MG63 (cell line): Measurements from ENCODE around the gene DEPDC5. TPM values are rescaled to one million over a fixed set of nuclear protein-coding genes. Genes with fewer than 3 reads are reported as not detected.

Experiments
- DNase-seq: peaks from one replicate; pipeline ENCODE4 v3.0.0-alpha.2; 2020
- H3K27me3 ChIP-seq: fragments of 250-450 bp; sonication (Bioruptor Pico); 2 replicates; pipeline ENCODE4 v1.5.1; 2020; ENCODE audit warnings: mild to moderate bottlenecking, moderate library complexity
- H3K36me3 ChIP-seq: fragments of 250-450 bp; sonication (Bioruptor Pico); 2 replicates; pipeline ENCODE4 v1.5.1; 2020; ENCODE audit warnings: mild to moderate bottlenecking, moderate library complexity
- H3K4me3 ChIP-seq: fragments of 250-450 bp; sonication (Bioruptor Pico); 2 replicates; pipeline ENCODE4 v1.5.1; 2020; ENCODE audit warnings: mild to moderate bottlenecking, moderate library complexity
- H3K9me3 ChIP-seq: fragments of 250-450 bp; sonication (Bioruptor Pico); 2 replicates; pipeline ENCODE4 v1.5.1; 2020; ENCODE audit warnings: mild to moderate bottlenecking, moderate library complexity
- total RNA-seq: library from RNA; depleted of rRNA; stranded (reverse); fragments of >200 nt; shearing (Covaris generic); gene quantifications from 2 replicates; pipeline ENCODE4 v1.2.3, GENCODE V29; 2014; ENCODE audit warnings: low replicate concordance

The DEPDC5 gene
- total RNA-seq, 1 experiment from 2014 or later, result 7.5 TPM

GRCh38 chr22:31937341-31937740 lies 183.5 kb downstream of the DEPDC5 start:
- Histone ChIP-seq H3K9me3 (no peaks in the 10 kb centered on the region), H3K36me3 (no peaks in the 10 kb centered on the region), H3K4me3 (no peak overlapping the region), H3K27me3 (no peaks in the 10 kb centered on the region)
- no peak for DNase-seq

- Histone ChIP-seq H3K27me3 (no peaks in the 10 kb centered on the region), H3K36me3 (no peaks in the 10 kb centered on the region), H3K9me3 (no peaks in the 10 kb centered on the region), H3K4me3 (no peak overlapping the region)
- DNase-seq, result no peak
These were observed 184.5 kb downstream of the DEPDC5 start for GRCh38 chr22:31938296-31938695.

- Histone ChIP-seq H3K9me3 (no peaks in the 10 kb centered on the region), H3K4me3 (no peak overlapping the region), H3K36me3 (peaks cover 7% of the 10 kb centered on the region), H3K27me3 (no peaks in the 10 kb centered on the region)
- DNase-seq, result no peak
These were observed 186.7 kb downstream of the DEPDC5 start for GRCh38 chr22:31940506-31940905.

GRCh38 chr22:31942091-31942490 lies 188.3 kb downstream of the DEPDC5 start:
- Histone ChIP-seq H3K27me3 (no peaks in the 10 kb centered on the region), H3K36me3 (peaks cover 22% of the 10 kb centered on the region), H3K4me3 (no peak overlapping the region), H3K9me3 (no peaks in the 10 kb centered on the region)
- no peak for DNase-seq

- H3K9me3 ChIP-seq, result no peaks in the 10 kb centered on the region
- H3K4me3 ChIP-seq, result peak overlapping the region; percentile 90
- peaks cover 35% of the 10 kb centered on the region for H3K36me3 ChIP-seq
- DNase-seq, result no peak
- H3K27me3 ChIP-seq, result no peaks in the 10 kb centered on the region
These were observed 189.6 kb downstream of the DEPDC5 start for GRCh38 chr22:31943206-31943977.

- Histone ChIP-seq H3K27me3 (no peaks in the 10 kb centered on the region), H3K9me3 (no peaks in the 10 kb centered on the region), H3K36me3 (peaks cover 41% of the 10 kb centered on the region), H3K4me3 (peak within 1 kb of the TSS; percentile 90)
- peak; percentile 92 for DNase-seq
These were observed 190.3 kb downstream of the DEPDC5 start, which contains the start of gene YWHAH for GRCh38 chr22:31943978-31944699. Gene YWHAH (plus strand): TSS chr22:31944535. CDS start chr22:31944734, 199 bp downstream.

GRCh38 chr22:31944700-31945442 lies 191.1 kb downstream of the DEPDC5 start:
- Histone ChIP-seq H3K4me3 (peak overlapping the region; percentile 90), H3K9me3 (no peaks in the 10 kb centered on the region), H3K36me3 (peaks cover 47% of the 10 kb centered on the region), H3K27me3 (no peaks in the 10 kb centered on the region)
- DNase-seq, result peak; percentile 61

GRCh38 chr22:31945443-31945855 lies 191.6 kb downstream of the DEPDC5 start:
- DNase-seq, result no peak
- Histone ChIP-seq H3K9me3 (no peaks in the 10 kb centered on the region), H3K27me3 (no peaks in the 10 kb centered on the region), H3K36me3 (peaks cover 51% of the 10 kb centered on the region), H3K4me3 (peak overlapping the region; percentile 90)

GRCh38 chr22:31945971-31946680 lies 192.3 kb downstream of the DEPDC5 start:
- peaks cover 58% of the 10 kb centered on the region for H3K36me3 ChIP-seq
- DNase-seq, result no peak
- H3K27me3 ChIP-seq, result no peaks in the 10 kb centered on the region
- H3K4me3 ChIP-seq, result peak overlapping the region; percentile 90
- no peaks in the 10 kb centered on the region for H3K9me3 ChIP-seq

- DNase-seq, result no peak
- Histone ChIP-seq H3K27me3 (no peaks in the 10 kb centered on the region), H3K9me3 (no peaks in the 10 kb centered on the region), H3K4me3 (no peak overlapping the region), H3K36me3 (peaks cover 60% of the 10 kb centered on the region)
These were observed 193.5 kb downstream of the DEPDC5 start for GRCh38 chr22:31947296-31947695.

- no peak for DNase-seq
- H3K9me3 ChIP-seq, result no peaks in the 10 kb centered on the region
- H3K27me3 ChIP-seq, result no peaks in the 10 kb centered on the region
- peaks cover 63% of the 10 kb centered on the region for H3K36me3 ChIP-seq
- no peak overlapping the region for H3K4me3 ChIP-seq
These were observed 194.2 kb downstream of the DEPDC5 start for GRCh38 chr22:31948002-31948401.

- H3K27me3 ChIP-seq, result no peaks in the 10 kb centered on the region
- peak; percentile 43 for DNase-seq
These were observed 196.4 kb downstream of the DEPDC5 start for GRCh38 chr22:31950226-31950625.

GRCh38 chr22:31951194-31952093 lies 197.6 kb downstream of the DEPDC5 start:
- Histone ChIP-seq H3K9me3 (no peaks in the 10 kb centered on the region), H3K4me3 (no peak overlapping the region), H3K36me3 (peaks cover 80% of the 10 kb centered on the region), H3K27me3 (no peaks in the 10 kb centered on the region)
- peak; percentile 14 for DNase-seq

More at GRCh38 chr22:31950226-31950625, 196.4 kb downstream of the DEPDC5 start:
- Histone ChIP-seq H3K4me3 (no peak overlapping the region), H3K9me3 (no peaks in the 10 kb centered on the region), H3K36me3 (peaks cover 81% of the 10 kb centered on the region)

- H3K4me3 ChIP-seq, result no peak overlapping the region
- no peaks in the 10 kb centered on the region for H3K27me3 ChIP-seq
- DNase-seq, result no peak
- no peaks in the 10 kb centered on the region for H3K9me3 ChIP-seq
- H3K36me3 ChIP-seq, result peaks cover 80% of the 10 kb centered on the region
These were observed 198.2 kb downstream of the DEPDC5 start for GRCh38 chr22:31952094-31952401.

- H3K4me3 ChIP-seq, result no peak overlapping the region
- H3K9me3 ChIP-seq, result no peaks in the 10 kb centered on the region
- DNase-seq, result peak; percentile 34
- no peaks in the 10 kb centered on the region for H3K27me3 ChIP-seq
- H3K36me3 ChIP-seq, result peaks cover 78% of the 10 kb centered on the region
These were observed 198.7 kb downstream of the DEPDC5 start for GRCh38 chr22:31952472-31952871.

- H3K36me3 ChIP-seq, result peaks cover 78% of the 10 kb centered on the region
- no peak overlapping the region for H3K4me3 ChIP-seq
- H3K27me3 ChIP-seq, result no peaks in the 10 kb centered on the region
- no peak for DNase-seq
- no peaks in the 10 kb centered on the region for H3K9me3 ChIP-seq
These were observed 199.4 kb downstream of the DEPDC5 start for GRCh38 chr22:31953261-31953660.
